GM19238 (cell line): Measurements from ENCODE around the gene POU2AF1.

ENCODE experiments used
- DNase-seq: peaks from one replicate; pipeline ENCODE4 v3.0.0; 2011; ENCODE audit warnings: low spot score; ENCODE audit not compliant: insufficient read length

POU2AF1 gene

DNA sequence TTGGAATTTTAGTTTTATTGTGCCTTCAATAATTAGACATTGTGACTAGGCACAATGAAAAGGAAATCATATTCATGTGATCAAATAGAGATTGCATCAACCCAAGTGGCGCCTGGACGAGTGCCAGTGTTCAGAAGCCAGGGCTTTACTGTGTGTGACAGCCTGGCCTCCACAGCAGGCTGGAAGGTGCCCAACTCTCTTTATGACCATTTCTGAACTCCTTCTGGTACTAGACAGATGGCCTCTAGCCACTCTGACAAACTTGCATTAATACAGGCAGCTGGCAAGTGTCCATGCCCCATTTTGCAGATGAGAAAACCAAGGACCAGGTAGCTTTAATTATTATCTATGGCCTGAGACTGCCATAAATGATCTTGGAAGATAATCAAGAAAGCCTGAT is 8.3 kb upstream of the POU2AF1 start:
- DNase-seq: no peak

DNA sequence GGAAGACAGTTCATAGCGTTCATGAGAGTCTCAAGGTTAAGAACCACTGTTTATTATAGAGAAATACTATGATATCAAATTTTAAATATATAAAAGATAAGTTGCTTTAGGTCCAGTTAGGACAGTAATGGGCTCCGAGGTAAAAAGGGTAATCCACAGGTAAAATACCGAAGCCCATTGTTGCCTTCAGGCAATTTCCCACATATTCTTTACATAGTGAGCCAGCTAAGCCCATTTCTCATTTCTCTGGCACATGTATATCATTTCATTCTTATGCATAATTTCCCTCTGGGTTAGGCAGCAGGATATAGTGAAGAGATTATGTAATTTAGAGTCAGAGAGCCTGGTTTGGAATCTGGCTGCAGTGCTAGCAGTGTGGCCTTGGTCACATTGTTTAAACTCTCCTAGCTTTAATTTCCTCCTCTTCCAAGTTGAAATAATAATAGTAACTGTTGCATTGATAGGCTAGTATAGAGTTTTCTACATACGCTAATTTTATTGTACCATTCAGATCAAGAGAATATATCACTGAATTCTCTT is 7.6 kb upstream of the POU2AF1 start:
- DNase-seq: no peak

DNA sequence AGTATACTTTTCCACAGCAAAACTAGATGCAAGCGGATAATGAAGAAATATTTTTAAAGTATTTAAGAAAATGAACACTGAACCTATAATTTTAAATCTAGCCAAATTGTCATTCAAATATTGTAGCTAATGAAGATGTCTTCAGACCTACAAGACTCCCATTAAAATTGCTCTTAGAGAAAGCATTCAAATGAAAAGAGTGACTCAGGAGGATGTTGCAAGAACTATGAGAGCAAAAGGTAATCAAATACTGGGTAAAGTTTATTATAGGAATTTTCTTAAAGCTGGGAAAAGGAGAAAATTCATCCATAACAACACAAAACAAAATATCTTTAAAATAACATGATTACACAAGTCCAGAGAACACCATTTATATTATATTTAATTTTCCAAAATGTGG is 5.4 kb upstream of the POU2AF1 start:
- no peak for DNase-seq

DNA sequence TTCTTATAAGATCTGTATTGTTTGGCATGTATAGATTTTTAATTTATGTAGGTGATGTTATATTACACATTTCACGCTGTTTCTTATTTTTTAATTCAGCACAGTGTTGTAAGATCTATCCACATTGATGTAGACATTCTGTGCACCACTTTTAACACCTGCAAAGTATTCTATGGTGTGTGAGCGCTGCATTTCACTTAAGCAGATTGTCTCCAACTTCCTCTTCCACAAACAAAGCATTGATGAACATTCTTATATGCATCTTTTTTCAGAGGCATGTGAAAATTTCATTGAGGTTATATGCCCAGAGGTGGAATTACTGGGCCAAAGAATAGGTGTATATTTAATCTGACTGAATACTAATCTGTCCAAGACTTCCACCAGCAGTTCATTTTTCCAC is 3.4 kb upstream of the POU2AF1 start:
- no peak for DNase-seq

DNA sequence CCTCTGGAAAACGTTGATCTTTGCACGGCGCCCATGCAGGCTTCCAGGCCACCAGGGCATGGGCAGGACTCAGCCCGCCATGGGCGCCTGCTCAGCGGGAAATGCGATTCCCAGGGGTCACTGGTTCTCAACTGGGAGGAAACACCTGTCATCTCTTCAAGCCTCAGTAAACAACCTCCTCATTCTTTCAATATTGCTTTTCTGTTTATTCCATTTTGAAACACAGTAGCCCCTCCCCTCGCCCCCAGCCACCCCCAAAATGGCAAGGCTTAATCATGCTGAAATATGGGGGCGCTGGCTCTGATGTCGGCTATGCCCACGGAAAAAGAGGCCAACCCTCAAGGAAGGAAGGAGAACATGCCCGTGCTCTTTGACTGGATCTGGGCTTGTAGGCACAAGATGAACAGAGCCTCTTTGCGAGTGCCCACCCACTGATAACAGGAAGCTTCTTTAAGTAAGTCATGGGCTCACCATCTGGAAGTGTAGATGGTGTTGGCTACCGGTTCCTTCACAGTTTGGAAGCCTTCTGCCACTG is 594 bp upstream of the POU2AF1 start:
- DNase-seq: no peak

DNA sequence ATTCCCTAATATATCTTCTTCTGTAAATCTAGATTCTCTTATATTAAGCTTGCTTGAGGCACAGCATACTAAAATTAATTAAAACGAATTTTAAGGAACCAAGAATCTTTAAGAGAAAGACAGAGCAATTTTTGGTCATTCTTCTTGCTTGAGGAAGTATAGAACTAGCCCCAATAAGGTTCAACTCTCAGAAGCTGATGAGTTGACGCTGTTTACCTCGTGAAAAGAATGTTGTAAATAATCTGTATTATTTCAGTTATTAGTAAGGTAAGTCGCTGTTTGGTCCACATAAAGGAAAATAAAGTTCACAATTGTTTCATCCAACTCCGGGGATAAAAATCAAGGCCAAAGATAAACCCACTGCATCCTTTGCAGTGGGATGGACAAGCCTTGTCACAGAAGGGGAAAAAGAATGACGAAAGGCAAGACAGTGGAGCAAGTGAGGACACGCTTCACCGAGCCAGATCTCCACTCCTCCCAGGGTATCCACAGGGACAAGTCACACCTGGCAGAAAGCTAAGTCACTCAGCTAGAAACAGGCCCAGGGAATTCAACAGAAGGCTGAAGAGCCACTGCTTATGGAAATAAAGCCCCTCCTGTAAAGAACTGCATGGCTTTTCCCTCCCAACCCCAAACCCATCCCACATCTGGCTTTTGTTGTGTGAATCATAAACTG is 752 bp downstream of the POU2AF1 start:
- DNase-seq: no peak

DNA sequence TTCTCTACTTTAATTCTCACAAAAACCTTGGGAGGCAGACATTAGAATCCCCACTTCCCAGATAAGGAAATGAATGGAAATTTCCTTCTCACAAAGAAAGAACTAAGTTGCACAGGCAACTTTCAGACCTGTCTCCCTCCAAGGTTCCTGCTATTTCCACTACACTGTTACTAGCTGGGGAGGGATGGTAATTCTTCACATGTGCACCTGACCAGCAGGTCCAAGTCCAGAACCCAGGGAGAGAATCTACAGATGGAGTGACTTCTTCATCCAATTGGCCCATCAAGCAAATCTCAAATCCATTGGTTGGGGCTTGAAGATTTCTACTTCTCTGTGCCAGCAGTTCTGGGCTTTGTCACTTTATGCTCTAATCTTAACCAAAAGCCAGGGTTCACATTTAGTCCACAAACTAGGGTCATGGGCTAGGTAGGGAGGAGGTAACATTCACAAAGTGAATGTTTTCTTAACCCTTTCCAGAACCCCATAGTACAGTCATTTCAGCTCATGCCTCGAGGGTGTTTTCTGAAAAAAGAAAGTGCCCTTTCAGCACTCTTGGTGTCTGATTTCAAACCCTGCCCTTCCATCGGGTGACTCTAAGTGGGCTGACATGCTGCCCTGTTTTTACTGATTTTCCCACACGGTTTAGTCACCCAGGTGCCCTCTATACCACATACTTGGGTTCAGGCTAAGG is 2.7 kb downstream of the POU2AF1 start:
- DNase-seq: no peak

DNA sequence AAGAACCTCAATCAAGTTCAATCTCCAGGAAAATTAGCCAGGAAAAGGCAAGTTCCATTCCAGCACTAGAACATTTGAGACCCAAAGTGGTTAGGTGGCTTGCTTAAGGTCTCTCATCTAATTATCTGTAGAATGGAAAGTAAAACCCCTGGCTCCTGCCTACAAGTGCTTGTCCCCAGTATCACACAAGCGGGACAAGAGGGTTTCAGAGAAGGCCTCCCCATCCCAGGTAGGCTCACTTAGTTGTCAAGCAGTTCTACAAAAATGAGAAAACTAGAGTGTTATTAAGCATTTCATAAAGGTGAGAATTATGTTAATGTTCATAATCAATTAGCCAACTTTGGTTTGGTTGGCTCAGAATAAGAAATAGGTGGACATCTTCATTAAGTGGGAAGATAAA is 5.5 kb downstream of the POU2AF1 start:
- DNase-seq: no peak

DNA sequence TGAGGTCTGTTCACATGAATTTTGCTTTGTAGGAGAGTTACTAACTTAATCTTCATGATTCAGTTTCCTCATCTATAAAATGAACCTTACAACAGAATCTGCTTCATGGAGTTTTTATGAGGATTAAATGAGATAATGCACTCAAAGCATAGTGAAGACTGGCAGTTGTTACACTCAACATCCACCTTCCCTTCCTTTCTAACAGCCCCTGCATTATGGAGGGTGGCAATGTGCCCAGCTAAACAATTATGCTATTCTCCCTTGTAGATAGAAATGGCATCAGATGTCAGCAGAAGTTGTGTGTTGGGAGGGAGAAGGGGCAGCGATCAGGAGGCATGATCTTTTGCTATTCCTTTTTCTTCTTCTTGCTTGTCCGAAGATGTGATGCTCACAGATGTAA is 6.5 kb downstream of the POU2AF1 start:
- DNase-seq: no peak

DNA sequence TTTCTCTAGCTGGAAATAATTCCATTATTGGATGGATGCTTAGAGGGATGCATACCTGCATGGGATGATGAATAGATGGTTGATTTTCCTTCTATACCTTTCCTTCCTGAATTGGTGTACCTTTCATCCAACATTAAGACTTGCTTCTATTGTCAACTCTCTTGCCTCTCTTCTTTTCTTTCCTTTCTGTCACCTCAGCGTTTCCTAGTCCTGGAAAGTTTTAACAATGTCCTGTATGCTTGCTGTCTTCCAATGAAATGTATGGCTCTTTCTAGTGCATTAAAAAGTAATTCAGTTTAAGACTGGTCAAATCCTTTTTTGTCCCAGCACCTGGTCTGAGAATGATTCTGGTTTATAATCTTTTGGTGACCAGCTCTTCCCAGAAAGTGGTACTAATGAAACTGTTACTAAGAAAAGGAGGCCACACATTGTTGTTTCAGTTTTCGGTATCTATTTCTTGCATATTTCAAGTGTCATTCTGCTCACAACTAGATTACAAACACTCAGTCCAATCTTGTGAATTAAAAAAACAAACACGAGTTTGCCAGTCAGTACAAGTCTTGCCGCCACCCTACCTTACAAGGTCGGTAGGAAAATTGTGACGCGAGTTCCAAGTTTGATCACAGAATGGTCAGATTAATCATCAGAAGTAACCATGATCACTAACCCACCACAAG is 8.0 kb downstream of the POU2AF1 start:
- DNase-seq: no peak

DNA sequence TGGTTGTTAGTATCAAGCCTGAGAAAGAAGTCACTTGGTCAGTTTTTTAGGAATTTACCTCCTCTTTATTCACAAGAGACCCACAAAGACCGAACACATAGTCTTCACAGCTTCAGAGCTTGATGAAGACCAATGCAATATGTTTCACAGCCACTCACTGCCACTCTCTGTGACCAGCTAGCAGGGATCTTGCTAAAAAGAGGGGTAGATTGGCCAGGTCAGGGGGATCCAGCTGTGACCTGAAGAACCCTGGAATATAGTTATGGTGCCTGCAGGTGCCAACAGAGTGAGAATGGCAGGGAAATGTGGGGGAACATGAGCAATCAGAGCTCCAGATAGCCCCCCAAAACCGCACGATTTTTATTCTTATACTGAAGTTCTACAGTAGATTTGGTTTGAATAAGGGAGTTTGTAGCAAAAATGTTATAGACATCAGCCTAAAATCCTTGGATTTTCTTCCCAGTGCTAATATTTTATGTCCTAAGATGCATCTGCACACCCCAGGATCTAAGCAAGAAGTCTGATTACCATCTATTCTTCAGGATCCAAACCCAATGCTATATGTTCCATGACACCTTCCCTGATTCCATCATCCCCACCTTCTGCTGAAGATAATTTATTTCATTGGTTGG is 8.7 kb downstream of the POU2AF1 start:
- DNase-seq: no peak

DNA sequence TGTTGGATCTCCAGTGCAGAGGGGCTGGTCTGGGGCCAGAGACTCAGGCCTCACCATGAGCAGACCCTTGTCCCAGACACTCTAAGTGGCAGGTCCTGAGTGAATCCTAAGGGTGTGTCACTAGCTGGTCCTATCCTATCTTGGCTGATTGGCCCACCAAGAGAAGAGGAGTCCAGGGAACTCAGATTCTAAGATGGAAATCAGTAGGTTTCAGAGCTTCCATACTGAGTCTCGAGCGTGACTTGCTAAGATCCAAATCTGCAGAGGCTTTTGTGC is 10.9 kb downstream of the POU2AF1 start:
- no peak for DNase-seq

DNA sequence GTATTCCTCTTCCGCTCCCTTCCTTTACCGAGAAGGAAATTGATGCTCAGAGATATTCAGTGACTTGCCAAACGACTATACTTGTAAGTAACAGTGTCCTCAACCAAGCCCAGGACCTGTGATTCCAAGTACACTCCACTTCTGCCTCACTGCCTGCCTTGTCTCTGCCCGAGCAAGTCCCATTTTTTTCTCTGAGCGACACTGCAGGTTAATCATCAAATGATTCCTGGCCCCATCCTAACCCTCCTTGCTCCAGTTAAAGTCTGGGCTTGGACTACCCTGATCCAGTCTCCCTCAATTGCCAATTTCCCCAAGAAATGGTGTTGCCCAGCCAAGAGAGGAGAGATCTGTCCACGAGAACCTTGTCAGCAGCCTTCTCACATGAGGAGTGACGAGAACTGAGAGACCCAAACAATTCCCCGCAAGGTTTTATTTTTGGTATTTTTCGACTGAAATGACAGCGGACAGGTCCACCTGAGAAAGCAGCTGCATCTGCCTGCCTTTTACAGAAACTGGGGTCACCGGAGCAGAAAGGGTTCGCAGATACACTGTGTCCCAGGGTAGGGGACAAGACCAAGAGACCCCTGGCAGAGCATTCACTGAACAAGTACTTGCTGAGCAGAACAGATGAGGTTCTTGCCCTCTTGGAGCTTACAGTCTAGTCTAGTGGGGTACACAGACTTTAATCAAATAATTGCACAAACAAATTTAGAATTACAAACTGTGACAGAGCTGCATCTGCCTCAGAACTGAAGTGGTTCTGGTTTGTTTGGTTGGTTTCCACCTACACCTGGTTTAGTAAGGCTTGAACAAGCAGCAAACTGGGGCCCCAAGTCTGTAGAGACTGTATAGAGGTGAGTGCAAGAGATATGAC is 11.4 kb downstream of the POU2AF1 start:
- DNase-seq: peak; percentile 50

DNA sequence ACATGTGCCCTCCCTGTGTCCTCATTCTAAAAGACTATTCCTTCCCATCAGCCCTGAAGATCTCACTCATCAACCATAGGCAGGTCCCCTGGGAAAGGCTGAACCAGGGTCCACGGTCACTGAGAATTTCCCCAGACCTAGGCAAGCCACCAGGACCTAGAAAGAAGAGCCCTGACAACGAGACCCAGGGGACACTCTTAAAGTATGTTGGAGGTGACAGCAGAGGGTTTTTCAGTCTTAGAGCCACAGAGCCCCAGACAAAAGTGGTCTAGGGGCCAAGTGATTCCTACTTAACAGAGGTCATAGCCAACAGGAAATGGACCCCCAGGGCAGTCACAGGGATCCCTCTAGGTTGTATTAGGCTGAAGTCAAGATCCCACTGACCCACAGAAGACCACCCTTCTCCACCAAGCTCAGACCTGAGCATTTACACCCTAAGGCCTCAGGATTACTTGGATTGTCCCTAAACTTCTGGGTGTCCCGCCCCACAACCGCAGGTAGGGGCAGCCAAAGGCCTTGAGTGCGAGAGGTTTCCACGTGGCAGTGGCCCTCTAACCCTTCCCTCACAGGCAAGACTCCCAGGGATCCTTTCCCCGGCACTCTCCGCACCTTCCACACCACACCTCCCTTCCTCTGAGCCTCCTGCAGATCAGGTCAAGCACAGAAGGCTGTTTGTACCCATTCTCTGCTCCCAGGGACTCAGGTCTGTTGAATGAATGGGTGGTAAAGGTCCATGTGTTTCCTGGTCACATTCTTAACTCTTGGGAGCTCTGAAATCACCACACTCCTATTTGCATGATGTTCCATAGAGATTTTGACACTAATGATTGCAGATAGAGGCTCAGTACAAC is 12.3 kb downstream of the POU2AF1 start:
- no peak for DNase-seq

DNA sequence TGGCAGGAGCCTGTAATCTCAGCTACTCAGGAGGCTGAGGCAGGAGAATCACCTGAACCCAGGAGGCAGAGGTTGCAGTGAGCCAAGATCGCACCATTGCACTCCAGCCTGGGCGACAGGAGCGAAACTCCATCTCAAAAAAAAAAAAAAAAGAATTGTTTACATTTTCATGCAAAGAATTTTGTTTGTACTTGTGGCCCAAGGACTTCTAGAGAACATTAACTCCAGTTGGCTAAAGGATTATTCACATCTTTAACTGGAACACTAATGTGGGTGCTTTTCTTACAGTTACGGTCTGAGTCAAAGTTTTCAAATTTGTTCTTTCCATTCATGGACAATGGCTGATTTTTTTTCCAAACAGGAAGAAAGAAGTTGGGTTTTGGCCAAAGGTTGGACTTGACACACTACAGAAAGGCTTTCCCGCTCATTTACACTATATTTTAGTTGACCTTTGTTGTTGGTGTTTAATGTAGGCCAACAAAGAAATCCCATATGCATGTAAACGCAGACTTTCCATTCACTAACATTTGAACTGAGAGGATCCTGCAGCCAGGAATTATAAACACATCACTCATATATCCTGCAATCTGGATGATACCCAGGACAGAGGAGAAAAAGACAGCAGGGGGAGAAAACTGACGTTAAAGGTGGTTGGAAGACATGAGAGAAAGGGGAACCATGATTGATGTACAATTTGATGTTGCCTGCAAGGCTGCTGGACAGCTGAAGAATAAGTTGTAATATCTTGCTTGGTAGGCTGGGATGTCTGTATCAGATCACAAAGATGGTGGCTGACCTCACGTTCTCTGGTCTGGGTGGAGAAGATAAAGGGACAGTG is 13.1 kb downstream of the POU2AF1 start:
- DNase-seq: no peak

DNA sequence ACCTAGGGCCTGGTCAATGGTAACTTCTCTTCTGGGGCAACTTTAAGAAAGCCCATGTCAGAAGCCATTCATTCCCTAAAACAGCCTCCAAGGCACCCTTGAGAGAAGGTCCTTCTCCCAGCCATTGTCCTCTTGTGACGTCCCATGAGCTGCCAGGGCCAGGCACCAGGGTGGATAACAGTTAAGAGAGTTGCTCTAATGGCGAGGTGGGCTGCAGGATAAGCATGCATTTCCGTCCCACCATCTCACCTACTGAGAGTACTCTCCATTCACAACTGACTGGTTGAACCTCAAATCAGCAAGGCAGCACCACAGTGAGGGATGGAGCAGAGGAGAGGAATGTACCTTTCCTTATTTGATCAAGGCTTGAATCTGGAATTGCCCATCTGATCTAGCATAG is 14.6 kb downstream of the POU2AF1 start:
- DNase-seq: no peak

DNA sequence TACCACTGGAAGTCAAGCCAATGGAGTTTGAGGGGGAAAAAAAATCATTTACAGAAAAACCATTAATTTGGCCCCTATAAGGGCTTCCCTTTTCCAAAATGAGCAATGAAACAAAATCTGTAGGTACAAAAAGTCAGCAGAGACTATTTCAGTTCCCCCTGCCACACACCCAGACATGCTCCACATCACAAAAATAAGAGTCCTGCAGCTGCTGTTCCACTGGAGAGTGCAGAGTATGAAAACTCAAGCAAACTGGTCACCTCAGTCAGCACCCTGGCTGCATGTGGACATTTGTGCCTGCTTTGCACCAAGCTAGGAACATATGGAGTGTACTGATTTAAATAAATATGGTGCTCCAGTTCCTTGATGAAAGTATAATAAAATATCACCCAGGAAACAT is 15.1 kb downstream of the POU2AF1 start:
- DNase-seq: no peak

DNA sequence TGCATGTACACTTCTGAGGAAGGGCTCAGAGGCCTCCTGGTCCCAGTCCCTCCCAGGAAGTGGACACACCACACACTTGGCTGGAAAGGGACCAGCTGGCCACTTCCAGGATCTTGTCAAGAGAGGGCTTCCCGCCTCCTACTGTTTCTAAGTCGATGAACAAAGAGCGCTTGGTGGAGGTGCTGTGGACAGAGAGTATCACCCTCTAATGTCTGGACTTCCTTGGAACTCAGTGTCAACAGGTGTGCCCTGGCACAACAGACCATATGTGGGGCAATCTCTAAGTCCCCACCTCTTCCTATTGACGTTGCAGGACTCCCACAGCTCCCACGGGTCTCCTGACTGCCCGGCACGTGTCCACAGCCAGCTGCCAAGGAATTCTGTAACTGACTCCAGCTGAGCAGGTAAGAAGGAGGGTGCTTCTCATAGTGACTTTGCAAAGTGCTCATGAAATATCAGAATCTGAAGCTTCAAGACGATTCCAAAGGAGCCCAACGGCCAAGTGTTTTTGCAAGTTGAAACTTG is 16.1 kb downstream of the POU2AF1 start:
- no peak for DNase-seq

DNA sequence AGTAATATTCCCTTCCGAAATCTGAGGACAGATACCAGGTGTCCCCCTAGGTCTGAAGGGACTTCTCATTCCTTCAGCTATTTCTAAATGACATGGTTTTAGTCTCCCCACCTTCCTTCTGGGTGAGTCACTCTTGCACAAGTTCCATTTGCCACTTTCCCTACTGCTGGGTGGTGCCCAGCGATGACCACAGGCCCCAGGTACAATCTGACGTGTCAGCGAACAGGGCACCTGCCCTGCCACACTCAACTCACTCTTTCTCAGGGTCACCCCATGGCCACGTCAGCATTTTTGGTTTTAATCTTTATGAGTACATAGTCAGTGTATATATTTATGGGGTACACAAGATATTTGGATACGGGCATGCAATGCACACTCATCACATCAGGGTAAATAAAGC is 17.2 kb downstream of the POU2AF1 start:
- DNase-seq: no peak
